Thyroid gland (tissue), 4 donors: ENCODE measurements around the gene ART4. TPM values are rescaled to one million over a fixed set of nuclear protein-coding genes. Genes with fewer than 3 reads are reported as not detected.

Experiments
- DNase-seq, 2 donors: peaks; one replicate each; pipeline ENCODE4 v3.0.0-alpha.2; 2019
- H3K27ac ChIP-seq, 3 donors: fragments of 200-600 bp; sonication (generic); 1 replicate in 2 of 3; 2 replicates in 1 of 3; pipeline ENCODE4 v1.5.1; 2016 to 2019; ENCODE audit warnings: mild to moderate bottlenecking in 1 of 3, moderate library complexity in 1 of 3
- H3K27me3 ChIP-seq: fragments of 200-600 bp; sonication (generic); one replicate; pipeline ENCODE4 v1.5.1; 2019
- H3K36me3 ChIP-seq, 2 donors: fragments of 200-600 bp; sonication (generic); one replicate each; pipeline ENCODE4 v1.5.1; 2016 to 2019
- H3K4me1 ChIP-seq, 2 donors: fragments of 200-600 bp; sonication (generic); one replicate each; pipeline ENCODE4 v1.5.1; 2017 to 2019
- H3K4me3 ChIP-seq, 3 donors: fragments of 200-600 bp; sonication (generic); replicated peaks in 1 of 3; 1 replicate in 2 of 3; 2 replicates in 1 of 3; pipeline ENCODE4 v1.5.1; 2016; ENCODE audit warnings: mild to moderate bottlenecking in 1 of 3
- H3K9me3 ChIP-seq: fragments of 200-600 bp; sonication (generic); one replicate; pipeline ENCODE4 v1.5.1; 2017
- CTCF ChIP-seq, 6 experiments: fragments of 200-600 bp in 3 of 6; fragments of 450-650 bp in 3 of 6; sonication (generic) in 3 of 6; IDR thresholded peaks; one replicate each; pipeline ENCODE4 v1.5.1; 2016 to 2019; ENCODE audit warnings: antibody characterized with exemption in 6 of 6, mild to moderate bottlenecking in 2 of 6, inconsistent platforms in 1 of 6, moderate library complexity in 1 of 6
- POLR2A ChIP-seq, 2 donors: fragments of 450-650 bp; IDR thresholded peaks; one replicate each; pipeline ENCODE4 v1.6.1; 2017; ENCODE audit warnings: antibody characterized with exemption in 2 of 2, mild to moderate bottlenecking in 2 of 2, moderate library complexity in 1 of 2
- WGBS, 2 donors: methylation state at CpG; one replicate each; pipeline ENCODE4 v1.1.5; 2017; 5-methylcytosine and 5-hydroxymethylcytosine counted together
- intact Hi-C: fragments of 100-400 bp; cut with DNase I; formaldehyde crosslinking; loops from one replicate; pipeline ENCODE4 v1.15.1; 2023
- total RNA-seq, 4 donors: library from RNA; depleted of rRNA; stranded (reverse); fragments of >200 nt; gene quantifications; one replicate each; pipeline ENCODE4 v1.2.3, GENCODE V29; 2016

The ART4 gene
- total RNA-seq, 4 donors from 2014 or later, result 5.5 to 26.5 (median 10.8) TPM

- no peak overlapping the region for H3K27ac ChIP-seq
- no peaks in the 10 kb centered on the region for H3K36me3 ChIP-seq
- no peaks in the 10 kb centered on the region for H3K27me3 ChIP-seq
- intact Hi-C loops, result no loop called here
- no peaks in the 10 kb centered on the region for H3K4me1 ChIP-seq
- TF ChIP-seq CTCF (IDR thresholded peaks at IDR 0.05) (no peak), POLR2A (IDR thresholded peaks at IDR 0.05) (no peak)
- H3K4me3 ChIP-seq, result no peak overlapping the region
- DNase-seq, result no peak
- H3K9me3 ChIP-seq, result no peaks in the 10 kb centered on the region
Measured at GRCh38 chr12:14825256-14825655, 18.1 kb downstream of the ART4 start.

GRCh38 chr12:14824012-14824634, 19.2 kb downstream of the ART4 start:
- Histone ChIP-seq H3K4me3 (no peak overlapping the region), H3K36me3 (no peaks in the 10 kb centered on the region), H3K4me1 (no peaks in the 10 kb centered on the region), H3K27ac (no peak overlapping the region), H3K27me3 (no peaks in the 10 kb centered on the region), H3K9me3 (no peaks in the 10 kb centered on the region)
- WGBS, 2 donors, result 86 to 92% methylated on average over 1 of the region's 1 CpG
- DNase-seq, result no peak
- intact Hi-C loops, result no loop called here
- TF ChIP-seq CTCF (IDR thresholded peaks at IDR 0.05) (no peak), POLR2A (IDR thresholded peaks at IDR 0.05) (no peak)

GRCh38 chr12:14814014-14814413, 29.3 kb downstream of the ART4 start, which contains the start of gene SMCO3:
Gene SMCO3 (minus strand): TSS chr12:14814182. CDS start chr12:14806680, 7,502 bp downstream.
- Histone ChIP-seq H3K4me3 (no peak within 1 kb of the TSS), H3K4me1 (peaks cover 8 to 10% of the 10 kb centered on the region in 2 donors), H3K36me3 (no peaks in the 10 kb centered on the region), H3K27me3 (no peaks in the 10 kb centered on the region), H3K9me3 (no peaks in the 10 kb centered on the region), H3K27ac (no peak within 1 kb of the TSS)
- no peak for DNase-seq
- intact Hi-C loops, result no loop called here
- 86% methylated on average over 3 of the region's 3 CpGs for WGBS, 2 donors
- TF ChIP-seq CTCF (IDR thresholded peaks at IDR 0.05), result no peak
- no peak for TF ChIP-seq POLR2A (IDR thresholded peaks at IDR 0.05)

- 92 to 93% methylated on average over 2 of the region's 2 CpGs for WGBS, 2 donors
- intact Hi-C loops, result no loop called here
- no peaks in the 10 kb centered on the region for H3K9me3 ChIP-seq
Measured at GRCh38 chr12:14811486-14811885, 31.8 kb downstream of the ART4 start.

More at GRCh38 chr12:14811486-14811885, 31.8 kb downstream of the ART4 start:
- TF ChIP-seq POLR2A (IDR thresholded peaks at IDR 0.05), result no peak
- TF ChIP-seq CTCF (IDR thresholded peaks at IDR 0.05), result no peak
- no peak overlapping the region for H3K4me3 ChIP-seq
- no peaks in the 10 kb centered on the region for H3K36me3 ChIP-seq
- H3K4me1 ChIP-seq, result peaks cover 8 to 10% of the 10 kb centered on the region in 2 donors
- peak overlapping the region; percentile 53 to 75 (median 69) for H3K27ac ChIP-seq
- no peaks in the 10 kb centered on the region for H3K27me3 ChIP-seq
- DNase-seq, result no peak
